ENCODE data around the gene CCDC149. TPM values are rescaled to one million over a fixed set of nuclear protein-coding genes. Genes with fewer than 3 reads are reported as not detected.

The CCDC149 gene
- total RNA-seq, 1 experiment from 2014 or later = 0.95 TPM

DNA sequence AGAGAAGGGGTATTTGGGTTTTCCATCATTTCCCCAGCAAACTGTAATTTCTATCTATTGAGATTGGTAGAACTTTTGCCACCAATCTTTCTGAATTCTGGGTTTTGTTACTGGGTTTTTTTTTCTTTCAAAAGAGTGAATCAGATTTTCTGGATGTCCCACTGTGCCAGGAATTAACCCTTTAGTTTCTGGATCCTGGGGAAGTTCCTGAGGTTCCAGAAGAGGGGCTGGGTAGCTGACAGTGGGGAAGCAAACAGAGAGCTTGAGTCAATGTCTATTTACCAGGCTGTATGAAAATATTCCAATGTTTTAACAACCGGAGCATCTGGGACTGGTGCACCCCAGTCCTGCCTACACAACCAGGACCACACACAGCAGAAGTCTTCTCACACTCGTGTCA, 143.3 kb downstream of the CCDC149 start:
- no peaks in the 10 kb centered on the region for H3K27me3 ChIP-seq (replicated peaks; ENCODE audit: control insufficient read depth, insufficient read depth, low read length)
- Mint-ChIP-seq H3K4me1 (ENCODE audit: low read depth, unreplicated experiment) (no peaks in the 10 kb centered on the region), H3K4me3 (ENCODE audit: unreplicated experiment) (no peak overlapping the region), H3K27me3 (ENCODE audit: insufficient read depth, unreplicated experiment) (no peaks in the 10 kb centered on the region), H3K36me3 (ENCODE audit: insufficient read depth, unreplicated experiment) (no peaks in the 10 kb centered on the region), H3K27ac (ENCODE audit: unreplicated experiment) (no peak overlapping the region), H3K9me3 (ENCODE audit: unreplicated experiment) (peaks cover 6% of the 10 kb centered on the region)
- TF ChIP-seq, protein P1, sequence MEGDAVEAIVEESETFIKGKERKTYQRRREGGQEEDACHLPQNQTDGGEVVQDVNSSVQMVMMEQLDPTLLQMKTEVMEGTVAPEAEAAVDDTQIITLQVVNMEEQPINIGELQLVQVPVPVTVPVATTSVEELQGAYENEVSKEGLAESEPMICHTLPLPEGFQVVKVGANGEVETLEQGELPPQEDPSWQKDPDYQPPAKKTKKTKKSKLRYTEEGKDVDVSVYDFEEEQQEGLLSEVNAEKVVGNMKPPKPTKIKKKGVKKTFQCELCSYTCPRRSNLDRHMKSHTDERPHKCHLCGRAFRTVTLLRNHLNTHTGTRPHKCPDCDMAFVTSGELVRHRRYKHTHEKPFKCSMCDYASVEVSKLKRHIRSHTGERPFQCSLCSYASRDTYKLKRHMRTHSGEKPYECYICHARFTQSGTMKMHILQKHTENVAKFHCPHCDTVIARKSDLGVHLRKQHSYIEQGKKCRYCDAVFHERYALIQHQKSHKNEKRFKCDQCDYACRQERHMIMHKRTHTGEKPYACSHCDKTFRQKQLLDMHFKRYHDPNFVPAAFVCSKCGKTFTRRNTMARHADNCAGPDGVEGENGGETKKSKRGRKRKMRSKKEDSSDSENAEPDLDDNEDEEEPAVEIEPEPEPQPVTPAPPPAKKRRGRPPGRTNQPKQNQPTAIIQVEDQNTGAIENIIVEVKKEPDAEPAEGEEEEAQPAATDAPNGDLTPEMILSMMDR (IDR thresholded peaks at IDR 0.05; ENCODE audit: insufficient read depth in 1 of 2, low read depth in 1 of 2, low read length in 1 of 2, severe bottlenecking in 1 of 2, unreplicated experiment in 1 of 2) = no peak
- intact Hi-C loops (cut with micrococcal nuclease; ENCODE audit: unreplicated experiment) = no loop called here
- no peaks in the 10 kb centered on the region; the same call in 1 of the 2 replicates for H3K4me1 ChIP-seq
- no peaks in the 10 kb centered on the region for H3K9me3 ChIP-seq
- ChIA-PET CTCF (no interaction called here), POLR2A (no interaction called here)
- BruUV-seq (replicated peaks) = no TSS peak
- DNase-seq = no peak
- no peak overlapping the region for H3K4me3 ChIP-seq (ENCODE audit: low read depth, low read length)
- no peaks in the 10 kb centered on the region for H3K36me3 ChIP-seq (ENCODE audit: control insufficient read depth, insufficient read depth, low read length)

DNA sequence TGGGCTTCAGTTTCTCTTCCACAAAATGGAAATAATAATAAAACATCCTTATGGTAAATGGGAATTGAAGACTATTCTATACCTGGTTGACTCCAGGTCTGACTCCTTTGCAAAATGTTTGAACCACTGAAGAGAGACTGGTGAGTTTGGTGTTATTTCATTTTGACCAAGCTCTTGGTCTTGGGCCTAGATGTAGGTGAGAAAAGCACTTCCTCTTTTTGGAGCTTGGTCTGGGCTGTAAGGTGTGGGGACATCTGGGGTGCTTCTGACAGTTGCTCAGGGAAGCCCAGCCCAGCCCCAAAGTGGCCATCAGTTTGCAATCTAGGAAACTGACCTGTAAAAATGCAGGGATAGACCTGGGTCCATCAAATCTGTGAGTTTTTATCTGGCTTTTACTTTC, 144.2 kb downstream of the CCDC149 start:
- POLR2A ChIA-PET = no interaction called here
- TF ChIP-seq, protein P1 (IDR thresholded peaks at IDR 0.05; ENCODE audit: insufficient read depth in 1 of 2, low read depth in 1 of 2, low read length in 1 of 2, severe bottlenecking in 1 of 2, unreplicated experiment in 1 of 2) = no peak
- no TSS peak for BruUV-seq (replicated peaks)
- Mint-ChIP-seq H3K4me1 (ENCODE audit: low read depth, unreplicated experiment) (peaks cover 8% of the 10 kb centered on the region), H3K36me3 (ENCODE audit: insufficient read depth, unreplicated experiment) (no peaks in the 10 kb centered on the region), H3K9me3 (ENCODE audit: unreplicated experiment) (peaks cover 6% of the 10 kb centered on the region), H3K4me3 (ENCODE audit: unreplicated experiment) (no peak overlapping the region), H3K27ac (ENCODE audit: unreplicated experiment) (no peak overlapping the region), H3K27me3 (ENCODE audit: insufficient read depth, unreplicated experiment) (no peaks in the 10 kb centered on the region)
- no peak for DNase-seq
- Histone ChIP-seq H3K36me3 (ENCODE audit: control insufficient read depth, insufficient read depth, low read length) (no peaks in the 10 kb centered on the region), H3K27me3 (replicated peaks; ENCODE audit: control insufficient read depth, insufficient read depth, low read length) (no peaks in the 10 kb centered on the region), H3K4me1 (peaks cover 7% of the 10 kb centered on the region), H3K4me3 (ENCODE audit: low read depth, low read length) (no peak overlapping the region), H3K9me3 (no peaks in the 10 kb centered on the region)
- intact Hi-C loops (cut with micrococcal nuclease; ENCODE audit: unreplicated experiment) = no loop called here
- CTCF ChIA-PET = no interaction called here

DNA sequence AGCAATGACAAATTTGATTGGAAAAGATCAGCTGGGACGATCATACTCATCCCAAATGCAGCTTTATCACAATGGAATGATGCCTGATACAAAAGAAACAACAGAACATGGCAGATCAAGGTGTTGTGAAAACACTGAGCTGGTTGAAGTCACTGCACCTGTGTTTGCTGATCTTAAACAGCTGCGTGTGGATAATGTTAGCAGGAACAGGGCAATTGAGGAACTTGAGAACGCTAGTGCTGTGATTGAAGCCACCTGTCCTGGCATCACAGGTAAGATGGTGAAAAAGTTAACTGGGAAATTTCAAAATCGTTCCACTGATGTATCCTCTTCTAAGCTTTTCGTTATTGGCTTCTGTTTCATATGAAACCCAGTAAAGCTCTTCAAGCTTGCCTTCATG, 144.8 kb downstream of the CCDC149 start:
- ChIA-PET POLR2A (no interaction called here), CTCF (no interaction called here)
- Mint-ChIP-seq H3K4me3 (ENCODE audit: unreplicated experiment) (no peak overlapping the region), H3K9me3 (ENCODE audit: unreplicated experiment) (peaks cover 6% of the 10 kb centered on the region), H3K27ac (ENCODE audit: unreplicated experiment) (no peak overlapping the region), H3K36me3 (ENCODE audit: insufficient read depth, unreplicated experiment) (no peaks in the 10 kb centered on the region), H3K27me3 (ENCODE audit: insufficient read depth, unreplicated experiment) (no peaks in the 10 kb centered on the region), H3K4me1 (ENCODE audit: low read depth, unreplicated experiment) (peaks cover 8% of the 10 kb centered on the region)
- no peak overlapping the region for H3K4me3 ChIP-seq (ENCODE audit: low read depth, low read length)
- H3K27me3 ChIP-seq (replicated peaks; ENCODE audit: control insufficient read depth, insufficient read depth, low read length) = no peaks in the 10 kb centered on the region
- H3K4me1 ChIP-seq = peaks cover 9% of the 10 kb centered on the region
- H3K36me3 ChIP-seq (ENCODE audit: control insufficient read depth, insufficient read depth, low read length) = no peaks in the 10 kb centered on the region
- BruUV-seq (replicated peaks) = no TSS peak
- no peak for DNase-seq
- intact Hi-C loops (cut with micrococcal nuclease; ENCODE audit: unreplicated experiment) = no loop called here
- H3K9me3 ChIP-seq = no peaks in the 10 kb centered on the region
- TF ChIP-seq, protein P1 (IDR thresholded peaks at IDR 0.05; ENCODE audit: insufficient read depth in 1 of 2, low read depth in 1 of 2, low read length in 1 of 2, severe bottlenecking in 1 of 2, unreplicated experiment in 1 of 2) = no peak
